Prostate gland (tissue), 2 donors: ENCODE results near the gene PFN4. TPM values are rescaled to one million over a fixed set of nuclear protein-coding genes. Genes with fewer than 3 reads are reported as not detected.
"Not testable (repeated sequence)": the region's sequence is repeated elsewhere in the genome, so short reads cannot be mapped to it uniquely, and the experiment has no call there.

ENCODE experiments used
- DNase-seq: peaks from one replicate; pipeline ENCODE4 v3.0.0-alpha.2; 2019; ENCODE audit warnings: low spot score
- H3K27ac ChIP-seq, 2 donors: fragments of 200-600 bp; sonication (generic); 2 replicates each; pipeline ENCODE4 v1.5.1; 2017 to 2019
- H3K27me3 ChIP-seq: fragments of 200-600 bp; sonication (generic); replicated peaks from 2 replicates; pipeline ENCODE4 v1.5.1; 2019; ENCODE audit not compliant: insufficient read depth
- H3K36me3 ChIP-seq, 2 donors: fragments of 200-600 bp; sonication (generic); 1 replicate in 1 of 2; 2 replicates in 1 of 2; pipeline versions ENCODE4 v1.5.1 to v1.8.1; 2017 to 2019
- H3K4me1 ChIP-seq: fragments of 200-600 bp; sonication (generic); replicated peaks from 2 replicates; pipeline ENCODE4 v1.5.1; 2019
- H3K4me3 ChIP-seq, 2 donors: fragments of 200-600 bp; sonication (generic); 2 replicates each; pipeline ENCODE4 v1.5.1; 2017 to 2019
- H3K9me3 ChIP-seq: fragments of 200-600 bp; sonication (generic); 2 replicates; pipeline ENCODE4 v1.5.1; 2017
- CTCF ChIP-seq, 4 experiments: fragments of 200-600 bp in 2 of 4; fragments of 450-650 bp in 2 of 4; sonication (generic) in 2 of 4; IDR thresholded peaks; 1 replicate in 3 of 4; 2 replicates in 1 of 4; pipeline ENCODE4 v1.5.1; 2016 to 2019; ENCODE audit warnings: antibody characterized with exemption in 4 of 4, mild to moderate bottlenecking in 2 of 4, moderate library complexity in 2 of 4
- POLR2A ChIP-seq: fragments of 450-650 bp; IDR thresholded peaks from one replicate; pipeline ENCODE4 v1.6.1; 2016; ENCODE audit warnings: antibody characterized with exemption, mild to moderate bottlenecking
- POLR2AphosphoS5 ChIP-seq: sonication (generic); formaldehyde crosslinking; IDR thresholded peaks from one replicate; pipeline ENCODE4 v1.6.1; 2017; ENCODE audit warnings: antibody characterized with exemption
- WGBS: methylation state at CpG from one replicate; pipeline ENCODE4 v1.1.5; 2018; 5-methylcytosine and 5-hydroxymethylcytosine counted together
- intact Hi-C: fragments of 100-400 bp; cut with DNase I; formaldehyde crosslinking; loops from one replicate; pipeline ENCODE4 v1.14.2; 2022
- total RNA-seq, 2 donors: library from RNA; depleted of rRNA; stranded (reverse); fragments of >200 nt; gene quantifications; one replicate each; pipeline ENCODE4 v1.1.0, GENCODE V29; 2016

PFN4 gene
- total RNA-seq, 2 donors from 2014 or later = 16.9 TPM; not detected in 1

DNA sequence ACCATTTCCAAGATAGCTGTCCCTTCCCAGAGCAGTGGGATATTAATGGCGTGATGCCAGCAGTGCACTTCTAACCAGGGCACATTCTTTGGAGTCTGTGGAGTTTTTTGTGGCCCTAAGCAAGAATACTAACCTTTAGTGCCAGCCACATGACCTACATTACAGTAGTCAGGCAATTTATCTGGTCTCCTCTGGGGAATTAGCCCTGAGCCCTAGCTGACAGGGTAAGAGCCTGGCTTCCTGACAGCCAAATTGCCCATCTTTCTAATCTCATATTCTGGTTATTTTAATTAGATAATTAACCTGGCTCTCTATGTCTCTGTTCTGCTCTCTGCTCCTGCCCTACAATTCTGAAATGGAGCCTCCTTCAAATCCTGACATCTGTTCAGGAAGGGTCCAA is 5.2 kb downstream of the PFN4 start:
- H3K27me3 ChIP-seq = no peaks in the 10 kb centered on the region

GRCh38 chr2:24115057-24115456 is 8.1 kb downstream of the PFN4 start:
- H3K27ac ChIP-seq = no peak overlapping the region
- no peaks in the 10 kb centered on the region for H3K36me3 ChIP-seq
- WGBS = 40% methylated on average over 2 of the region's 2 CpGs
- TF ChIP-seq POLR2A = no peak
- no peak for TF ChIP-seq POLR2AphosphoS5
- no peak for TF ChIP-seq CTCF (IDR thresholded peaks at IDR 0.05)
- H3K4me1 ChIP-seq = no peaks in the 10 kb centered on the region
- intact Hi-C loops = no loop called here
- H3K4me3 ChIP-seq = no peak overlapping the region
- no peak for DNase-seq
- H3K9me3 ChIP-seq = no peaks in the 10 kb centered on the region
- H3K27me3 ChIP-seq = no peaks in the 10 kb centered on the region

More for the DNA sequence above, 5.2 kb downstream of the PFN4 start:
- no peak for DNase-seq
- Histone ChIP-seq H3K4me1 (no peaks in the 10 kb centered on the region), H3K27ac (no peak overlapping the region), H3K9me3 (no peaks in the 10 kb centered on the region), H3K36me3 (no peaks in the 10 kb centered on the region), H3K4me3 (no peak overlapping the region)
- WGBS = 90% methylated on average over 1 of the region's 1 CpG
- intact Hi-C loops = no loop called here
- TF ChIP-seq CTCF (IDR thresholded peaks at IDR 0.05) (no peak), POLR2AphosphoS5 (no peak), POLR2A (no peak)

GRCh38 chr2:24111407-24111901 is 11.7 kb downstream of the PFN4 start:
- Histone ChIP-seq H3K9me3 (no peaks in the 10 kb centered on the region), H3K27ac (no peak overlapping the region), H3K4me3 (no peak overlapping the region), H3K4me1 (no peaks in the 10 kb centered on the region), H3K36me3 (no peaks in the 10 kb centered on the region), H3K27me3 (no peaks in the 10 kb centered on the region)
- intact Hi-C loops = no loop called here
- no peak for DNase-seq
- TF ChIP-seq CTCF (IDR thresholded peaks at IDR 0.05) (no peak), POLR2A (no peak), POLR2AphosphoS5 (no peak)
- WGBS = 57% methylated on average over 2 of the region's 2 CpGs

- WGBS = 87% methylated on average over 7 of the region's 7 CpGs
- intact Hi-C loops = no loop called here
- H3K4me3 ChIP-seq = no peak overlapping the region
- H3K4me1 ChIP-seq = no peaks in the 10 kb centered on the region
- no peaks in the 10 kb centered on the region for H3K9me3 ChIP-seq
- no peak for DNase-seq
- TF ChIP-seq POLR2A (no peak), POLR2AphosphoS5 (no peak), CTCF (IDR thresholded peaks at IDR 0.05) (no peak)
- no peaks in the 10 kb centered on the region for H3K36me3 ChIP-seq
- no peak overlapping the region for H3K27ac ChIP-seq
- no peaks in the 10 kb centered on the region for H3K27me3 ChIP-seq
Measured at GRCh38 chr2:24110660-24111303, 12.4 kb downstream of the PFN4 start.

DNA sequence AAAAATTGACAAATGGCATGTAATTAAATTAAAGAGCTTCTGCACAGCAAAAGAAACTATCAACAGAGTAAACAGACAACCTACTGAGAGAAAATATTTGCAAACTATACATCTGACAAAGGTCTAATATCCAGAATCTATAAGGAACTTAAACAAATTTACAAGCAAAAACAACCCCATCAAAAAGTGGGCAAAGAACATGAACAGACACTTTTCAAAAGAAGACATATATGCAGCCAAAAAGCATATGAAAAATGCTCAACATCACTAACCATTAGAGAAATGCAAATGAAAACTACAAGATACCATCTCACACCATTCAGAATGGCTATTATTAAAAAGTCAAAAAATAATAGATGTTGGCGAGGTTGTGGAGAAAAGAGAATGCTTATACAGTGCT is 13.7 kb downstream of the PFN4 start:
- intact Hi-C loops, H3K4me3 ChIP-seq, DNase-seq, H3K27me3 ChIP-seq, H3K27ac ChIP-seq, H3K36me3 ChIP-seq, H3K9me3 ChIP-seq, H3K4me1 ChIP-seq: not testable (repeated sequence)
- WGBS = 97% methylated on average over 1 of the region's 1 CpG
